Neural cell (in vitro differentiated cells): ENCODE results near the gene ADAMTSL2.

ENCODE experiments used
- TF ChIP-seq, protein P1 (sequence below): fragments of 450-650 bp; IDR thresholded peaks from 2 replicates; pipeline ENCODE4 v1.5.1; 2014; ENCODE audit warnings: antibody characterized with exemption, mild to moderate bottlenecking, moderate library complexity; ENCODE audit not compliant: poor library complexity, severe bottlenecking
- TF ChIP-seq, protein P2 (sequence below): IDR thresholded peaks from 2 replicates; pipeline ENCODE4 v1.6.1; 2012; ENCODE audit warnings: borderline replicate concordance

- TF ChIP-seq, protein P1, sequence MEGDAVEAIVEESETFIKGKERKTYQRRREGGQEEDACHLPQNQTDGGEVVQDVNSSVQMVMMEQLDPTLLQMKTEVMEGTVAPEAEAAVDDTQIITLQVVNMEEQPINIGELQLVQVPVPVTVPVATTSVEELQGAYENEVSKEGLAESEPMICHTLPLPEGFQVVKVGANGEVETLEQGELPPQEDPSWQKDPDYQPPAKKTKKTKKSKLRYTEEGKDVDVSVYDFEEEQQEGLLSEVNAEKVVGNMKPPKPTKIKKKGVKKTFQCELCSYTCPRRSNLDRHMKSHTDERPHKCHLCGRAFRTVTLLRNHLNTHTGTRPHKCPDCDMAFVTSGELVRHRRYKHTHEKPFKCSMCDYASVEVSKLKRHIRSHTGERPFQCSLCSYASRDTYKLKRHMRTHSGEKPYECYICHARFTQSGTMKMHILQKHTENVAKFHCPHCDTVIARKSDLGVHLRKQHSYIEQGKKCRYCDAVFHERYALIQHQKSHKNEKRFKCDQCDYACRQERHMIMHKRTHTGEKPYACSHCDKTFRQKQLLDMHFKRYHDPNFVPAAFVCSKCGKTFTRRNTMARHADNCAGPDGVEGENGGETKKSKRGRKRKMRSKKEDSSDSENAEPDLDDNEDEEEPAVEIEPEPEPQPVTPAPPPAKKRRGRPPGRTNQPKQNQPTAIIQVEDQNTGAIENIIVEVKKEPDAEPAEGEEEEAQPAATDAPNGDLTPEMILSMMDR = no peak
- TF ChIP-seq, protein P2, sequence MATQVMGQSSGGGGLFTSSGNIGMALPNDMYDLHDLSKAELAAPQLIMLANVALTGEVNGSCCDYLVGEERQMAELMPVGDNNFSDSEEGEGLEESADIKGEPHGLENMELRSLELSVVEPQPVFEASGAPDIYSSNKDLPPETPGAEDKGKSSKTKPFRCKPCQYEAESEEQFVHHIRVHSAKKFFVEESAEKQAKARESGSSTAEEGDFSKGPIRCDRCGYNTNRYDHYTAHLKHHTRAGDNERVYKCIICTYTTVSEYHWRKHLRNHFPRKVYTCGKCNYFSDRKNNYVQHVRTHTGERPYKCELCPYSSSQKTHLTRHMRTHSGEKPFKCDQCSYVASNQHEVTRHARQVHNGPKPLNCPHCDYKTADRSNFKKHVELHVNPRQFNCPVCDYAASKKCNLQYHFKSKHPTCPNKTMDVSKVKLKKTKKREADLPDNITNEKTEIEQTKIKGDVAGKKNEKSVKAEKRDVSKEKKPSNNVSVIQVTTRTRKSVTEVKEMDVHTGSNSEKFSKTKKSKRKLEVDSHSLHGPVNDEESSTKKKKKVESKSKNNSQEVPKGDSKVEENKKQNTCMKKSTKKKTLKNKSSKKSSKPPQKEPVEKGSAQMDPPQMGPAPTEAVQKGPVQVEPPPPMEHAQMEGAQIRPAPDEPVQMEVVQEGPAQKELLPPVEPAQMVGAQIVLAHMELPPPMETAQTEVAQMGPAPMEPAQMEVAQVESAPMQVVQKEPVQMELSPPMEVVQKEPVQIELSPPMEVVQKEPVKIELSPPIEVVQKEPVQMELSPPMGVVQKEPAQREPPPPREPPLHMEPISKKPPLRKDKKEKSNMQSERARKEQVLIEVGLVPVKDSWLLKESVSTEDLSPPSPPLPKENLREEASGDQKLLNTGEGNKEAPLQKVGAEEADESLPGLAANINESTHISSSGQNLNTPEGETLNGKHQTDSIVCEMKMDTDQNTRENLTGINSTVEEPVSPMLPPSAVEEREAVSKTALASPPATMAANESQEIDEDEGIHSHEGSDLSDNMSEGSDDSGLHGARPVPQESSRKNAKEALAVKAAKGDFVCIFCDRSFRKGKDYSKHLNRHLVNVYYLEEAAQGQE = no peak
Observed at GRCh38 chr9:133578524-133579441, 44.3 kb downstream of the ADAMTSL2 start.
